H9 (cell line): ENCODE data around the gene ZNF775. TPM values are rescaled to one million over a fixed set of nuclear protein-coding genes. Genes with fewer than 3 reads are reported as not detected.

Source experiments
- DNase-seq: peaks from one replicate; pipeline ENCODE4 v3.0.0-alpha.2; 2017
- H2AFZ ChIP-seq: one replicate; pipeline ENCODE4 v1.6.1; 2013; ENCODE audit warnings: mild to moderate bottlenecking, low read length, control low read depth, moderate library complexity
- H2AK5ac ChIP-seq: 2 replicates; pipeline ENCODE4 v1.6.1; 2013; ENCODE audit warnings: low read length, control low read depth, mixed read lengths; ENCODE audit not compliant: insufficient read length
- H2BK120ac ChIP-seq: one replicate; pipeline ENCODE4 v1.6.1; 2013; ENCODE audit warnings: low read depth, mild to moderate bottlenecking, low read length, control low read depth, inconsistent platforms; ENCODE audit not compliant: poor library complexity, severe bottlenecking
- H2BK12ac ChIP-seq: 2 replicates; pipeline ENCODE4 v1.6.1; 2013; ENCODE audit warnings: low read length, control low read depth, mixed read lengths, low read depth; ENCODE audit not compliant: insufficient read length
- H2BK15ac ChIP-seq: 2 replicates; pipeline ENCODE4 v1.6.1; 2013; ENCODE audit warnings: low read depth, low read length, control low read depth
- H2BK20ac ChIP-seq: one replicate; pipeline ENCODE4 v1.6.1; 2013; ENCODE audit warnings: low read depth, mild to moderate bottlenecking, low read length, control low read depth, inconsistent platforms; ENCODE audit not compliant: poor library complexity, severe bottlenecking
- H2BK5ac ChIP-seq: 2 replicates; pipeline ENCODE4 v1.6.1; 2013; ENCODE audit warnings: low read length, control low read depth, mixed read lengths; ENCODE audit not compliant: insufficient read length
- H3K14ac ChIP-seq: 2 replicates; pipeline ENCODE4 v1.6.1; 2013; ENCODE audit warnings: low read length, control low read depth; ENCODE audit not compliant: insufficient read depth
- H3K18ac ChIP-seq: 2 replicates; pipeline ENCODE4 v1.6.1; 2013; ENCODE audit warnings: low read depth, mild to moderate bottlenecking, mixed read lengths, low read length, control low read depth; ENCODE audit not compliant: insufficient read length
- H3K23ac ChIP-seq: 2 replicates; pipeline ENCODE4 v1.6.1; 2013; ENCODE audit warnings: low read length, control low read depth, mixed read lengths, low read depth; ENCODE audit not compliant: insufficient read length
- H3K23me2 ChIP-seq: 2 replicates; pipeline ENCODE4 v1.6.1; 2013; ENCODE audit warnings: low read depth, mild to moderate bottlenecking, mixed read lengths, low read length, control low read depth; ENCODE audit not compliant: insufficient read length, poor library complexity, severe bottlenecking
- H3K27ac ChIP-seq: 2 replicates; pipeline ENCODE4 v1.5.1; 2013; ENCODE audit warnings: low read length, control low read depth, mixed read lengths, low read depth; ENCODE audit not compliant: insufficient read length
- H3K27me3 ChIP-seq: 2 replicates; pipeline ENCODE4 v1.6.1; 2013; ENCODE audit warnings: low read length, control low read depth, inconsistent platforms; ENCODE audit not compliant: insufficient read depth
- H3K4ac ChIP-seq: 2 replicates; pipeline ENCODE4 v1.6.1; 2013; ENCODE audit warnings: low read depth, mild to moderate bottlenecking, control low read depth, inconsistent platforms, low read length, moderate library complexity
- H3K4me1 ChIP-seq: 2 replicates; pipeline ENCODE4 v1.6.1; 2013; ENCODE audit warnings: low read length, control low read depth, inconsistent platforms; ENCODE audit not compliant: insufficient read depth
- H3K4me2 ChIP-seq: 2 replicates; pipeline ENCODE4 v1.6.1; 2013; ENCODE audit warnings: low read length, control low read depth, mixed read lengths; ENCODE audit not compliant: insufficient read length, insufficient read depth
- H3K56ac ChIP-seq: 2 replicates; pipeline ENCODE4 v1.6.1; 2013; ENCODE audit warnings: low read depth, mild to moderate bottlenecking, mixed read lengths, low read length, control low read depth; ENCODE audit not compliant: insufficient read length
- H3K79me1 ChIP-seq: 2 replicates; pipeline ENCODE4 v1.6.1; 2013; ENCODE audit warnings: low read depth, mild to moderate bottlenecking, moderate library complexity, low read length, control low read depth, inconsistent platforms; ENCODE audit not compliant: insufficient read depth, poor library complexity, severe bottlenecking
- H3K79me2 ChIP-seq: 2 replicates; pipeline ENCODE4 v1.6.1; 2013; ENCODE audit warnings: low read length, control low read depth, inconsistent platforms; ENCODE audit not compliant: insufficient read depth
- H3K9ac ChIP-seq: 2 replicates; pipeline ENCODE4 v1.6.1; 2013; ENCODE audit warnings: low read length, control low read depth, mixed read lengths; ENCODE audit not compliant: insufficient read length; ENCODE audit errors: extremely low read depth
- H3K9me3 ChIP-seq: one replicate; pipeline ENCODE4 v1.6.1; 2013; ENCODE audit warnings: low read depth, low read length, inconsistent platforms; ENCODE audit not compliant: control insufficient read depth
- H3T11ph ChIP-seq: one replicate; pipeline ENCODE4 v1.6.1; 2013; ENCODE audit warnings: mild to moderate bottlenecking, low read length, control low read depth, inconsistent platforms
- H4K20me1 ChIP-seq: one replicate; pipeline ENCODE4 v1.6.1; 2013; ENCODE audit not compliant: control insufficient read depth, insufficient read length, insufficient read depth
- H4K5ac ChIP-seq: 2 replicates; pipeline ENCODE4 v1.6.1; 2013; ENCODE audit warnings: low read depth, mild to moderate bottlenecking, mixed read lengths, low read length, control low read depth; ENCODE audit not compliant: insufficient read length
- H4K8ac ChIP-seq: replicated peaks from 2 replicates; pipeline ENCODE4 v1.6.1; 2013; ENCODE audit warnings: low read length, control low read depth, mixed read lengths, low read depth; ENCODE audit not compliant: insufficient read length
- H4K91ac ChIP-seq: 2 replicates; pipeline ENCODE4 v1.6.1; 2013; ENCODE audit warnings: low read depth, mild to moderate bottlenecking, moderate library complexity, mixed read lengths, low read length, control low read depth; ENCODE audit not compliant: insufficient read length
- H3K27ac Mint-ChIP-seq, 3 experiments: 2 replicates in 2 of 3; 3 replicates in 1 of 3; pipeline ENCODE4 v1.8.0; 2020 to 2021; ENCODE audit warnings: mixed read lengths in 3 of 3, mild to moderate bottlenecking in 1 of 3, moderate library complexity in 1 of 3
- H3K27me3 Mint-ChIP-seq: 2 replicates; pipeline ENCODE4 v1.8.0; 2021; ENCODE audit warnings: low read depth, mild to moderate bottlenecking, moderate library complexity, mixed read lengths
- H3K36me3 Mint-ChIP-seq, 3 experiments: 2 replicates in 2 of 3; 3 replicates in 1 of 3; pipeline ENCODE4 v1.8.0; 2020 to 2021; ENCODE audit warnings: low read depth in 3 of 3, mixed read lengths in 3 of 3; ENCODE audit not compliant: insufficient read depth in 1 of 3
- H3K4me1 Mint-ChIP-seq, 2 experiments: 2 replicates each; pipeline ENCODE4 v1.8.0; 2020; ENCODE audit warnings: mixed read lengths in 2 of 2
- H3K4me3 Mint-ChIP-seq, 2 experiments: 2 replicates in 1 of 2; 3 replicates in 1 of 2; pipeline ENCODE4 v1.8.0; 2020 to 2021; ENCODE audit warnings: mild to moderate bottlenecking in 2 of 2, mixed read lengths in 2 of 2, moderate library complexity in 1 of 2
- H3K9me3 Mint-ChIP-seq, 2 experiments: 2 replicates in 1 of 2; 3 replicates in 1 of 2; pipeline ENCODE4 v1.8.0; 2020; ENCODE audit warnings: mild to moderate bottlenecking in 2 of 2, mixed read lengths in 2 of 2, moderate library complexity in 1 of 2
- total RNA-seq: library from RNA; stranded (reverse); gene quantifications from 2 replicates; pipeline ENCODE4 v1.2.1, GENCODE V29; 2021
- TF ChIP-seq, protein P1 (sequence below): fragments of 200-600 bp; sonication (generic); conservative IDR thresholded peaks from 3 replicates; pipeline ENCODE4 v1.8.0; 2021; ENCODE audit warnings: antibody characterized with exemption, mild to moderate bottlenecking

Gene ZNF775
- total RNA-seq, 1 experiment from 2014 or later, result 10.5 TPM

DNA sequence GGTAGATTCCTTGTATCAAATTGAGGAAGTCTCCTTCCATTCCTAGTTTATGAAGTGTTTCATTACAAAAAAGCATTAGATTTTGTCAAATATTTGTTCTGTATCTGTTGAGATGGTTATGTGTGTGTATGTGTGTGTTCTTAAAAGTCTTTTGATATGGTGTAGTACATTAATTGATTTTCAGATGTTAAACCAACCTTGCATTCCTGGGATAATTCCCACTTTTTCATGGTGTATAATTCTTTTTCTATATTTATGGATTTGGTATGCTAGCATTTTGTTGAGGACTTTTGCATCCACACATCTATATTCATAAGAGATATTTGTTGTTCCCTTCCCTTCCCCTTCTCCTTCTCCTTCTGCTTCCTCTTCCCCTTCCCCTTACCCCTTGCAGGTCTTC, 62.4 kb downstream of the ZNF775 start:
- Mint-ChIP-seq H3K27ac (no peak overlapping the region), H3K9me3 (peaks cover 6 to 11% of the 10 kb centered on the region in 2 experiments), H3K4me1 (peaks cover 0 to 3% of the 10 kb centered on the region in 2 experiments; a peak in 1 of 4 replicates), H3K4me3 (no peak overlapping the region), H3K27me3 (peaks cover 72% of the 10 kb centered on the region), H3K36me3 (peaks cover 0 to 4% (median 0%) of the 10 kb centered on the region in 3 experiments; a peak in 1 of 7 replicates)
- Histone ChIP-seq H2AFZ (no peak overlapping the region), H2BK20ac (no peak overlapping the region), H3K14ac (no peak overlapping the region), H4K8ac (no peak overlapping the region), H3K56ac (no peak overlapping the region), H3K27me3 (no peaks in the 10 kb centered on the region), H2AK5ac (no peak overlapping the region), H3K23ac (no peak overlapping the region), H3K4ac (no peak overlapping the region), H3K4me2 (no peak overlapping the region), H2BK15ac (no peak overlapping the region), H4K91ac (no peak overlapping the region), H2BK120ac (no peak overlapping the region), H3K9me3 (no peaks in the 10 kb centered on the region), H3T11ph (no peak overlapping the region), H3K4me1 (no peaks in the 10 kb centered on the region), H2BK5ac (no peak overlapping the region), H3K27ac (no peak overlapping the region), H2BK12ac (no peak overlapping the region), H4K20me1 (no peaks in the 10 kb centered on the region), H3K79me1 (no peaks in the 10 kb centered on the region), H3K18ac (no peak overlapping the region), H3K79me2 (no peaks in the 10 kb centered on the region), H3K23me2 (no peaks in the 10 kb centered on the region), H4K5ac (no peak overlapping the region), H3K9ac (no peak overlapping the region)
- no peak for DNase-seq
- TF ChIP-seq, protein P1, sequence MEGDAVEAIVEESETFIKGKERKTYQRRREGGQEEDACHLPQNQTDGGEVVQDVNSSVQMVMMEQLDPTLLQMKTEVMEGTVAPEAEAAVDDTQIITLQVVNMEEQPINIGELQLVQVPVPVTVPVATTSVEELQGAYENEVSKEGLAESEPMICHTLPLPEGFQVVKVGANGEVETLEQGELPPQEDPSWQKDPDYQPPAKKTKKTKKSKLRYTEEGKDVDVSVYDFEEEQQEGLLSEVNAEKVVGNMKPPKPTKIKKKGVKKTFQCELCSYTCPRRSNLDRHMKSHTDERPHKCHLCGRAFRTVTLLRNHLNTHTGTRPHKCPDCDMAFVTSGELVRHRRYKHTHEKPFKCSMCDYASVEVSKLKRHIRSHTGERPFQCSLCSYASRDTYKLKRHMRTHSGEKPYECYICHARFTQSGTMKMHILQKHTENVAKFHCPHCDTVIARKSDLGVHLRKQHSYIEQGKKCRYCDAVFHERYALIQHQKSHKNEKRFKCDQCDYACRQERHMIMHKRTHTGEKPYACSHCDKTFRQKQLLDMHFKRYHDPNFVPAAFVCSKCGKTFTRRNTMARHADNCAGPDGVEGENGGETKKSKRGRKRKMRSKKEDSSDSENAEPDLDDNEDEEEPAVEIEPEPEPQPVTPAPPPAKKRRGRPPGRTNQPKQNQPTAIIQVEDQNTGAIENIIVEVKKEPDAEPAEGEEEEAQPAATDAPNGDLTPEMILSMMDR, result no peak
